Ishikawa (cell line): Measurements from ENCODE around the gene MCRS1.

Experiments
- CEBPB ChIP-seq: IDR thresholded peaks from 2 replicates; pipeline ENCODE4 v1.6.1; 2012
- CREB1 ChIP-seq: IDR thresholded peaks from 2 replicates; pipeline ENCODE4 v1.6.1; 2012; ENCODE audit warnings: low read depth
- EGR1 ChIP-seq: IDR thresholded peaks from 2 replicates; pipeline ENCODE4 v1.6.1; 2012
- EP300 ChIP-seq: IDR thresholded peaks from 2 replicates; pipeline ENCODE4 v1.6.1; 2012; ENCODE audit warnings: borderline replicate concordance
- FOXM1 ChIP-seq: IDR thresholded peaks from 2 replicates; pipeline ENCODE4 v1.6.1; 2012; ENCODE audit warnings: low read depth, borderline replicate concordance
- MAX ChIP-seq: IDR thresholded peaks from 2 replicates; pipeline ENCODE4 v1.6.1; 2012
- NFIC ChIP-seq: IDR thresholded peaks from 2 replicates; pipeline ENCODE4 v1.6.1; 2012
- REST ChIP-seq: IDR thresholded peaks from 2 replicates; pipeline ENCODE4 v1.6.1; 2012; ENCODE audit warnings: low read depth, mild to moderate bottlenecking
- TAF1 ChIP-seq: IDR thresholded peaks from 2 replicates; pipeline ENCODE4 v1.6.1; 2012; ENCODE audit warnings: low read depth, mild to moderate bottlenecking
- USF1 ChIP-seq: IDR thresholded peaks from 2 replicates; pipeline ENCODE4 v1.6.1; 2012
- YY1 ChIP-seq: IDR thresholded peaks from 2 replicates; pipeline ENCODE4 v1.6.1; 2012; ENCODE audit warnings: low read depth

- no peak for TF ChIP-seq EP300
- no peak for TF ChIP-seq USF1
- no peak for TF ChIP-seq CREB1
- TF ChIP-seq MAX = no peak
- no peak for TF ChIP-seq YY1
- TF ChIP-seq FOXM1 = no peak
- no peak for TF ChIP-seq EGR1
- TF ChIP-seq CEBPB = no peak
- TF ChIP-seq NFIC = no peak
- TF ChIP-seq TAF1 = no peak
- TF ChIP-seq REST = no peak
Observed at GRCh38 chr12:49578471-49579112, 10.7 kb upstream of the MCRS1 start.
